ENCODE results near the gene TBX10. TPM values are rescaled to one million over a fixed set of nuclear protein-coding genes. Genes with fewer than 3 reads are reported as not detected.
A peak's percentile ranks its signal among the peaks of the same experiment; 100 is the strongest.

The TBX10 gene
- total RNA-seq, 1 experiment from 2014 or later, result not detected

DNA sequence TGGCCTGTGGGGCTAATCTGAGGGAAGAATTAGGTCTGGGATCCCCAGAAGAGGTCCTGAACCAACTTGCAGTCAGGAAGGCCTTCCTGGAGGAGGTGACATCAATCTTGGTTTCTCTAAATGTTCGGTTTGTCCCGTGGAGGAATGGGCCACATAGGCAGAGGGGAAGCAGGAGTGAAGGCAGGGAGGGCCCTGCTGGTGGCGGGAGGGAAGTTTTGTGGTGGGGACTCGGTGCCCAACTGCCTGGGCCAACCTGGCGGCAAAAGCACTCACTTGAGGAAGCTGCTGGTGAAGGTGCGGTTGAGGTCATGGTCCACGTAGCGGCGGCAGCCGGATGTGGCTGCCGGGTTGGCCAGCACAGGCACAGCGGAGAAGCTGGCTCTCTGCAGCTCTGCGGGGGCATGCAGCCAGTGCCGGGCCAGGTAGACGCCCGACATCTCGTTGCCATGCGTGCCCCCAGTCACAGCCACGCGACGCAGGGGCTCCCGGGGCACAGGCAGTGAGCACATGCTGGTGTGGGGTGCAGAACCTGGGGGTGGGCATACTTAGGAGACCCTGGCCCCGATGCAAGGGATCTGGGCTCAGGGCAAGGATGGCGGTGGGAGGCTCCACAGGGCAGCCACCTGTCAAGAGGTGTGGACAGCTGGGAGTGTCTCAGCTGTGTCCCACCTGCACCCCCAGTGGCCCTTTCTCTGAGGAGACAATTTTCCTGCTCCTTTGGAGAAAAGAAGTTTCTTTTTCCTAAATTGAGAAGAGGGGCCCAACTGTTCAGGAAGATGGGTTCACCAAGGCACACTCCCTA is 7.2 kb upstream of the TBX10 start:
- Mint-ChIP-seq H3K27me3 (ENCODE audit: low read depth) (peaks cover 25% of the 10 kb centered on the region), H3K4me3 (peak overlapping the region in 1 of 2 experiments; percentile 8; a peak in 2 of 5 replicates), H3K9me3 (peaks cover 0 to 3% of the 10 kb centered on the region in 2 experiments; a peak in 3 of 5 replicates), H3K27ac (peak overlapping the region in 1 of 3 experiments; percentile 38; a peak in 2 of 7 replicates), H3K4me1 (peaks cover 8 to 15% of the 10 kb centered on the region in 2 experiments), H3K36me3 (ENCODE audit: insufficient read depth in 1 of 3, low read depth in 3 of 3) (no peaks in the 10 kb centered on the region; a peak in 1 of 7 replicates)
- WGBS (ENCODE audit: extremely low coverage, insufficient read length, low lambda C conversion rate), result no CpG with 5 or more reads among the region's 24 CpGs
- H3K14ac ChIP-seq (ENCODE audit: insufficient read depth, low read length), result no peak overlapping the region
- no peaks in the 10 kb centered on the region for H3K27me3 ChIP-seq (ENCODE audit: insufficient read depth, low read length)
- H3K9ac ChIP-seq (ENCODE audit: extremely low read depth, insufficient read length, low read length), result no peak overlapping the region
- H2BK5ac ChIP-seq (ENCODE audit: insufficient read length, low read length), result no peak overlapping the region
- no peaks in the 10 kb centered on the region for H3K79me1 ChIP-seq (ENCODE audit: insufficient read depth, low read depth, low read length, poor library complexity, severe bottlenecking)
- DNase-seq, result peak; percentile 23
- H2AK5ac ChIP-seq (ENCODE audit: insufficient read length, low read length), result no peak overlapping the region
- no peak overlapping the region for H2BK15ac ChIP-seq (ENCODE audit: low read depth, low read length)
- no peaks in the 10 kb centered on the region for H4K20me1 ChIP-seq (ENCODE audit: control insufficient read depth, insufficient read depth, insufficient read length)
- no peak overlapping the region for H2BK20ac ChIP-seq (ENCODE audit: low read depth, low read length, poor library complexity, severe bottlenecking)
- H3T11ph ChIP-seq (ENCODE audit: low read length), result no peak overlapping the region
- H3K4ac ChIP-seq (ENCODE audit: low read depth, low read length), result no peak overlapping the region
- TF ChIP-seq, protein P1, sequence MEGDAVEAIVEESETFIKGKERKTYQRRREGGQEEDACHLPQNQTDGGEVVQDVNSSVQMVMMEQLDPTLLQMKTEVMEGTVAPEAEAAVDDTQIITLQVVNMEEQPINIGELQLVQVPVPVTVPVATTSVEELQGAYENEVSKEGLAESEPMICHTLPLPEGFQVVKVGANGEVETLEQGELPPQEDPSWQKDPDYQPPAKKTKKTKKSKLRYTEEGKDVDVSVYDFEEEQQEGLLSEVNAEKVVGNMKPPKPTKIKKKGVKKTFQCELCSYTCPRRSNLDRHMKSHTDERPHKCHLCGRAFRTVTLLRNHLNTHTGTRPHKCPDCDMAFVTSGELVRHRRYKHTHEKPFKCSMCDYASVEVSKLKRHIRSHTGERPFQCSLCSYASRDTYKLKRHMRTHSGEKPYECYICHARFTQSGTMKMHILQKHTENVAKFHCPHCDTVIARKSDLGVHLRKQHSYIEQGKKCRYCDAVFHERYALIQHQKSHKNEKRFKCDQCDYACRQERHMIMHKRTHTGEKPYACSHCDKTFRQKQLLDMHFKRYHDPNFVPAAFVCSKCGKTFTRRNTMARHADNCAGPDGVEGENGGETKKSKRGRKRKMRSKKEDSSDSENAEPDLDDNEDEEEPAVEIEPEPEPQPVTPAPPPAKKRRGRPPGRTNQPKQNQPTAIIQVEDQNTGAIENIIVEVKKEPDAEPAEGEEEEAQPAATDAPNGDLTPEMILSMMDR (conservative IDR thresholded peaks at IDR 0.05), result no peak
- no peak overlapping the region for H3K27ac ChIP-seq (ENCODE audit: insufficient read length, low read depth, low read length)
- no peaks in the 10 kb centered on the region for H3K9me3 ChIP-seq (ENCODE audit: control insufficient read depth, low read depth, low read length)
- no peak overlapping the region for H4K5ac ChIP-seq (ENCODE audit: insufficient read length, low read depth, low read length)
- no peaks in the 10 kb centered on the region for H3K79me2 ChIP-seq (ENCODE audit: insufficient read depth, low read length)
- no peak overlapping the region for H3K4me2 ChIP-seq (ENCODE audit: insufficient read depth, insufficient read length, low read length)
- no peak overlapping the region for H3K23ac ChIP-seq (ENCODE audit: insufficient read length, low read depth, low read length)
- no peaks in the 10 kb centered on the region for H3K4me1 ChIP-seq (ENCODE audit: insufficient read depth, low read length)
- H2AFZ ChIP-seq (ENCODE audit: low read length), result no peak overlapping the region
- H3K23me2 ChIP-seq (ENCODE audit: insufficient read length, low read depth, low read length, poor library complexity, severe bottlenecking), result no peaks in the 10 kb centered on the region
- no peak overlapping the region for H3K18ac ChIP-seq (ENCODE audit: insufficient read length, low read depth, low read length)
- no peak overlapping the region for H3K56ac ChIP-seq (ENCODE audit: insufficient read length, low read depth, low read length)
- H2BK120ac ChIP-seq (ENCODE audit: low read depth, low read length, poor library complexity, severe bottlenecking), result no peak overlapping the region
- no peak overlapping the region for H4K8ac ChIP-seq (replicated peaks; ENCODE audit: insufficient read length, low read depth, low read length)
- no peak overlapping the region for H4K91ac ChIP-seq (ENCODE audit: insufficient read length, low read depth, low read length)
- no peak overlapping the region for H2BK12ac ChIP-seq (ENCODE audit: insufficient read length, low read depth, low read length)

Measured in H9 (cell line).